Mesenchymal stem cell (in vitro differentiated cells and primary cell): Measurements from ENCODE around the gene FBL.

Experiments
- DNase-seq: peaks from one replicate; pipeline ENCODE4 v3.0.0-alpha.2; 2013
- H2AFZ ChIP-seq: one replicate; pipeline ENCODE4 v1.6.1; 2013; ENCODE audit warnings: low read depth, mild to moderate bottlenecking, control low read depth, inconsistent platforms, low read length, moderate library complexity
- H2AK5ac ChIP-seq: 2 replicates; pipeline ENCODE4 v1.6.1; 2013; ENCODE audit warnings: low read length, moderate library complexity, mild to moderate bottlenecking, inconsistent platforms; ENCODE audit not compliant: severe bottlenecking
- H2BK120ac ChIP-seq: one replicate; pipeline ENCODE4 v1.6.1; 2013; ENCODE audit warnings: low read depth, mild to moderate bottlenecking, inconsistent platforms, low read length, moderate library complexity
- H2BK12ac ChIP-seq, 2 experiments: one replicate each; pipeline ENCODE4 v1.6.1; 2013; ENCODE audit warnings: inconsistent platforms in 2 of 2, low read length in 2 of 2, mild to moderate bottlenecking in 2 of 2, moderate library complexity in 2 of 2, control low read depth in 1 of 2
- H2BK15ac ChIP-seq: one replicate; pipeline ENCODE4 v1.6.1; 2013; ENCODE audit warnings: mild to moderate bottlenecking, low read depth, inconsistent platforms; ENCODE audit not compliant: poor library complexity, severe bottlenecking
- H2BK5ac ChIP-seq: 2 replicates; pipeline ENCODE4 v1.6.1; 2013; ENCODE audit warnings: low read depth, mild to moderate bottlenecking, low read length, control low read depth, inconsistent platforms; ENCODE audit not compliant: poor library complexity, severe bottlenecking
- H3K14ac ChIP-seq, 2 experiments: one replicate each; pipeline ENCODE4 v1.6.1; 2013; ENCODE audit warnings: inconsistent platforms in 2 of 2, low read length in 2 of 2, control low read depth in 1 of 2, mild to moderate bottlenecking in 1 of 2, moderate library complexity in 1 of 2
- H3K18ac ChIP-seq, 2 experiments: one replicate each; pipeline ENCODE4 v1.6.1; 2013; ENCODE audit warnings: inconsistent platforms in 2 of 2, low read length in 2 of 2, control low read depth in 1 of 2, low read depth in 1 of 2, mild to moderate bottlenecking in 1 of 2
- H3K23ac ChIP-seq, 2 experiments: one replicate each; pipeline ENCODE4 v1.6.1; 2013; ENCODE audit warnings: inconsistent platforms in 2 of 2, low read length in 2 of 2, mild to moderate bottlenecking in 2 of 2, moderate library complexity in 2 of 2, control low read depth in 1 of 2
- H3K27ac ChIP-seq: 2 replicates; pipeline ENCODE4 v1.5.1; 2013; ENCODE audit warnings: mild to moderate bottlenecking, moderate library complexity, low read length, control low read depth, inconsistent platforms; ENCODE audit not compliant: poor library complexity, severe bottlenecking
- H3K27me3 ChIP-seq, 2 experiments: 2 replicates each; pipeline versions ENCODE4 v1.6.1 to v1.7.0; 2013; ENCODE audit warnings: low read length in 2 of 2, mild to moderate bottlenecking in 2 of 2, moderate library complexity in 2 of 2, control low read depth in 1 of 2, inconsistent platforms in 1 of 2; ENCODE audit not compliant: control insufficient read depth in 1 of 2, insufficient read depth in 1 of 2
- H3K36me3 ChIP-seq, 2 experiments: 2 replicates each; pipeline versions ENCODE4 v1.6.1 to v1.7.0; 2013; ENCODE audit warnings: low read length in 2 of 2, control low read depth in 1 of 2, inconsistent platforms in 1 of 2, low read depth in 1 of 2, mild to moderate bottlenecking in 1 of 2; ENCODE audit not compliant: insufficient read depth in 2 of 2, control insufficient read depth in 1 of 2
- H3K4ac ChIP-seq, 2 experiments: one replicate each; pipeline ENCODE4 v1.6.1; 2013; ENCODE audit warnings: inconsistent platforms in 2 of 2, low read length in 2 of 2, mild to moderate bottlenecking in 2 of 2, moderate library complexity in 2 of 2, control low read depth in 1 of 2, low read depth in 1 of 2
- H3K4me1 ChIP-seq: 2 replicates; pipeline ENCODE4 v1.6.1; 2013; ENCODE audit warnings: low read depth, low read length, control low read depth; ENCODE audit not compliant: control insufficient read depth, insufficient read depth
- H3K4me2 ChIP-seq: 2 replicates; pipeline ENCODE4 v1.6.1; 2013; ENCODE audit warnings: low read length, mild to moderate bottlenecking, inconsistent platforms; ENCODE audit not compliant: poor library complexity, severe bottlenecking
- H3K4me3 ChIP-seq, 2 experiments: 2 replicates each; pipeline versions ENCODE4 v1.5.1 to v1.7.0; 2013; ENCODE audit warnings: low read length in 2 of 2, mild to moderate bottlenecking in 2 of 2, control low read depth in 1 of 2, low read depth in 1 of 2; ENCODE audit not compliant: insufficient read depth in 1 of 2
- H3K79me1 ChIP-seq: replicated peaks from 2 replicates; pipeline ENCODE4 v1.6.1; 2013; ENCODE audit warnings: mild to moderate bottlenecking, control low read depth, low read length, inconsistent platforms; ENCODE audit not compliant: poor library complexity, severe bottlenecking
- H3K9ac ChIP-seq: 2 replicates; pipeline ENCODE4 v1.7.0; 2013; ENCODE audit warnings: mild to moderate bottlenecking, low read length, moderate library complexity
- H3K9me3 ChIP-seq: 2 replicates; pipeline ENCODE4 v1.7.0; 2013; ENCODE audit warnings: mild to moderate bottlenecking, low read length; ENCODE audit not compliant: control insufficient read depth
- H4K8ac ChIP-seq: one replicate; pipeline ENCODE4 v1.6.1; 2013; ENCODE audit warnings: inconsistent platforms, mild to moderate bottlenecking, low read length, moderate library complexity
- H4K91ac ChIP-seq: one replicate; pipeline ENCODE4 v1.6.1; 2013; ENCODE audit warnings: mild to moderate bottlenecking, low read length, inconsistent platforms
- WGBS: methylation state at CpG from one replicate; pipeline ENCODE4 v1.1.7; 2013; ENCODE audit warnings: mixed read lengths; 5-methylcytosine and 5-hydroxymethylcytosine counted together

FBL gene

DNA sequence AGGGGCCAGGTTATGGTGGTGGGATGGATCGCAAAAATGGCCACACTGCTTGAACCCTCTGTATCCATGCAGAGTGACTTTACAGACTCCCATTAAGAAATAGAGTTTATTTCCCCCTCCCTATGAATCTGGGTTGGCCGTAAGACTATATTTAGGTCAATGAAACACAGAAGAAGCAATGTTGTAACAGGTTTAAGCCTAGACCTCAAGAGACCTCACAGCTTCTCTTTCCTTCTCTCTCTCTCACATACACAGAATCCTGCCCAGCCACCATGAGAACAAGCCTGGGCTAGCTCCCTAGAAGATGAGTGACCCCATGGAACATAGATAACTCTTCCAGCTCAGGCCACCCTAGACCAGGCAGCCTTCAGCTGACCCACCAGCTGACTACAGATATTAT lies 21.0 kb upstream of the FBL start:
- Histone ChIP-seq H2BK12ac (no peak overlapping the region), H2BK5ac (no peak overlapping the region), H4K8ac (no peak overlapping the region), H3K23ac (no peak overlapping the region), H3K4me3 (no peak overlapping the region), H3K9ac (no peak overlapping the region), H2AFZ (no peak overlapping the region), H3K9me3 (no peaks in the 10 kb centered on the region), H2AK5ac (no peak overlapping the region), H3K4ac (no peak overlapping the region), H3K18ac (no peak overlapping the region), H2BK15ac (no peak overlapping the region), H3K4me1 (peaks cover 2% of the 10 kb centered on the region), H3K4me2 (no peak overlapping the region), H3K14ac (no peak overlapping the region), H3K27me3 (peaks cover 0 to 4% of the 10 kb centered on the region in 2 experiments), H4K91ac (no peak overlapping the region), H3K36me3 (no peaks in the 10 kb centered on the region), H3K79me1 (no peaks in the 10 kb centered on the region), H3K27ac (no peak overlapping the region), H2BK120ac (no peak overlapping the region)
- no peak for DNase-seq
- WGBS = 88% methylated on average over 2 of the region's 2 CpGs

DNA sequence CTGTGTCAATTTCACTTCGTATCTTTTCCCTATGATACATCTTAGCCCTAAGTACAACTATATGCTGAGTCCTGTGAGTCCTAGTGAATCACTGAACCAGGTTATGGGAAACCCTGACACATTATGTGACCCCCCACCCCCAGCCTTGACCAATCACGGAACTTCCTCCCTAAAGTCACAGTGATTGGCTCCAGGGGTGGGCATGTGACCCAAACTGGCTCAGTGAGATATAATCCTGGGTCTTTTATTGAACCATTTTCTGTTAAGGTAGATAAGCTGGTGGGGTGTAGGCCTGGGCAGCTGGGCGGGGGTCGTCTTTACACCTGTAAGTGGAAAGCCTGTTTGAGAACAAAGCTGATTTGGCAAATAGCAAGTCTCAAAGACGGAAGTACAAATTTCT lies 19.8 kb upstream of the FBL start:
- Histone ChIP-seq H3K23ac (no peak overlapping the region), H2BK120ac (no peak overlapping the region), H3K4me1 (peaks cover 2% of the 10 kb centered on the region), H2AFZ (no peak overlapping the region), H3K4me2 (no peak overlapping the region), H3K27me3 (peaks cover 0 to 4% of the 10 kb centered on the region in 2 experiments), H3K36me3 (no peaks in the 10 kb centered on the region), H3K18ac (no peak overlapping the region), H4K91ac (no peak overlapping the region), H3K14ac (no peak overlapping the region), H3K9me3 (no peaks in the 10 kb centered on the region), H2AK5ac (no peak overlapping the region), H2BK15ac (no peak overlapping the region), H2BK5ac (no peak overlapping the region), H2BK12ac (no peak overlapping the region), H4K8ac (no peak overlapping the region), H3K27ac (no peak overlapping the region), H3K4ac (no peak overlapping the region), H3K4me3 (no peak overlapping the region), H3K79me1 (no peaks in the 10 kb centered on the region), H3K9ac (no peak overlapping the region)
- DNase-seq = no peak
- 84% methylated on average over 4 of the region's 5 CpGs for WGBS

DNA sequence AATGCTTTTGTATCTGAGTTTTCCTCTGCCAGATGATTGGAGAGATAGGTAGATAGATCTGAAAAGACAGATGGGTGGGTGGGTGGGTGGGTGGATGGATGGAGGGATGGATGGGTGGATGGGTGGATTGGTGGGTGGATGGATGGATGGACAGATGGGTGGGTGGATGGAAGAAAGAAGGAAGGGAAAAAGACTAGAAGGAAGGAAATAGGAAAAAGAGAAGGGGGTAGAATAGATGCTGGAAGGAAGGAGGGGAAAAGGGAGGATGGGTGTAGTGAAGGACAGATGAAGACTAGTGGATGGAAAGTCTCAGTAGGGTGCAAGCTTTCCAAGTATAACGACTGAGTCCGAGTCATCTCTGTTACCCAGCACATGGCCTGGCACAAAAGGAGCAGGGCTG lies 19.0 kb upstream of the FBL start:
- Histone ChIP-seq H2AFZ (no peak overlapping the region), H3K4me3 (no peak overlapping the region), H3K9ac (no peak overlapping the region), H3K4me2 (no peak overlapping the region), H3K9me3 (no peaks in the 10 kb centered on the region), H4K8ac (no peak overlapping the region), H2BK15ac (no peak overlapping the region), H3K4me1 (peaks cover 2% of the 10 kb centered on the region), H3K18ac (no peak overlapping the region), H3K79me1 (no peaks in the 10 kb centered on the region), H3K4ac (no peak overlapping the region), H3K36me3 (no peaks in the 10 kb centered on the region), H4K91ac (no peak overlapping the region), H2BK120ac (no peak overlapping the region), H3K14ac (no peak overlapping the region), H3K23ac (no peak overlapping the region), H2BK12ac (no peak overlapping the region), H2BK5ac (no peak overlapping the region), H2AK5ac (no peak overlapping the region), H3K27me3 (peaks cover 0 to 4% of the 10 kb centered on the region in 2 experiments), H3K27ac (no peak overlapping the region)
- 92% methylated on average over 2 of the region's 2 CpGs for WGBS
- no peak for DNase-seq

GRCh38 chr19:39864118-39864517 lies 17.9 kb upstream of the FBL start:
- peaks cover 0 to 4% of the 10 kb centered on the region in 2 experiments for H3K27me3 ChIP-seq
- DNase-seq = no peak
- H3K4me1 ChIP-seq = no peaks in the 10 kb centered on the region
- H3K18ac ChIP-seq = no peak overlapping the region
- no peaks in the 10 kb centered on the region for H3K79me1 ChIP-seq
- H3K4me2 ChIP-seq = no peak overlapping the region
- H2BK120ac ChIP-seq = no peak overlapping the region
- H2BK12ac ChIP-seq = no peak overlapping the region
- no peak overlapping the region for H3K14ac ChIP-seq
- no peak overlapping the region for H3K4ac ChIP-seq
- H2BK15ac ChIP-seq = no peak overlapping the region
- H2AK5ac ChIP-seq = no peak overlapping the region
- no peak overlapping the region for H3K4me3 ChIP-seq
- H3K27ac ChIP-seq = no peak overlapping the region
- H4K91ac ChIP-seq = no peak overlapping the region
- no peak overlapping the region for H3K9ac ChIP-seq
- no peak overlapping the region for H2AFZ ChIP-seq
- no peak overlapping the region for H4K8ac ChIP-seq
- no peak overlapping the region for H3K23ac ChIP-seq
- H3K9me3 ChIP-seq = no peaks in the 10 kb centered on the region
- WGBS = no CpG with 5 or more reads among the region's 2 CpGs
- H2BK5ac ChIP-seq = no peak overlapping the region
- H3K36me3 ChIP-seq = no peaks in the 10 kb centered on the region
